Left ventricle myocardium superior (tissue), 1 donor: ENCODE measurements around the gene CSTB. TPM values are rescaled to one million over a fixed set of nuclear protein-coding genes. Genes with fewer than 3 reads are reported as not detected.
A peak's percentile ranks its signal among the peaks of the same experiment; 100 is the strongest.

Experiments used
- ATAC-seq: fragments of 200-7000 bp; cut with Tn5 transposase; one replicate; pipeline ENCODE4 v1.9.1; 2020; ENCODE audit warnings: mild to moderate bottlenecking, moderate library complexity
- DNase-seq: peaks from one replicate; pipeline ENCODE4 v3.0.0-alpha.2; 2020
- intact Hi-C: fragments of 100-400 bp; cut with micrococcal nuclease; formaldehyde crosslinking; loops from one replicate; pipeline ENCODE4 v1.11.0; 2022
- total RNA-seq: library from RNA; stranded (reverse); fragmentation: NEBNext Ultra II Directional; extraction: Animal tissue kit (Norgen Biotek cat#: 25700); gene quantifications from one replicate; pipeline ENCODE4 v1.2.1, GENCODE V29; 2021
- donor health status: DM: no; HTN: yes; CAD: no; lungs with severe emphysema.

CSTB gene
- total RNA-seq, 1 donor from 2014 or later = 37.6 TPM

- ATAC-seq (no peak), DNase-seq (no peak)
- intact Hi-C loops = no loop called here
These were observed 38.8 kb downstream of the CSTB start for GRCh38 chr21:43737158-43737950.

GRCh38 chr21:43736224-43736883 is 39.8 kb downstream of the CSTB start:
- no peak for ATAC-seq
- intact Hi-C loops = no loop called here
- DNase-seq = no peak

GRCh38 chr21:43735236-43736091 is 40.6 kb downstream of the CSTB start:
- no peak for ATAC-seq
- no peak for DNase-seq
- intact Hi-C loops = no loop called here

GRCh38 chr21:43734928-43735229 is 41.2 kb downstream of the CSTB start:
- ATAC-seq (peak; percentile 6), DNase-seq (no peak)
- intact Hi-C loops = no loop called here

GRCh38 chr21:43734131-43734927 is 41.8 kb downstream of the CSTB start:
- no peak for DNase-seq
- ATAC-seq = peak; percentile 3
- intact Hi-C loops = no loop called here

- ATAC-seq = no peak
- intact Hi-C loops = no loop called here
- no peak for DNase-seq
These were observed 42.5 kb downstream of the CSTB start for GRCh38 chr21:43733529-43734071.

- intact Hi-C loops = no loop called here
- DNase-seq (no peak), ATAC-seq (no peak)
These were observed 43.0 kb downstream of the CSTB start for GRCh38 chr21:43733060-43733459.

- DNase-seq = no peak
- intact Hi-C loops = no loop called here
- no peak for ATAC-seq
These were observed 44.0 kb downstream of the CSTB start for GRCh38 chr21:43731891-43732711.

GRCh38 chr21:43731476-43731875 is 44.6 kb downstream of the CSTB start:
- ATAC-seq (no peak), DNase-seq (no peak)
- intact Hi-C loops = no loop called here

- intact Hi-C loops = no loop called here
- DNase-seq (peak; percentile 97), ATAC-seq (peak; percentile 86)
These were observed 47.4 kb downstream of the CSTB start for GRCh38 chr21:43728467-43729390.

GRCh38 chr21:43728154-43728466 is 48.0 kb downstream of the CSTB start:
- DNase-seq (peak; percentile 62), ATAC-seq (peak; percentile 26)
- intact Hi-C loops = no loop called here

GRCh38 chr21:43727519-43728153 is 48.5 kb downstream of the CSTB start:
- ATAC-seq = peak; percentile 38
- peak; percentile 72 for DNase-seq
- intact Hi-C loops = no loop called here

- peak; percentile 64 for DNase-seq
- ATAC-seq = no peak
- intact Hi-C loops = no loop called here
These were observed 49.2 kb downstream of the CSTB start for GRCh38 chr21:43726686-43727518.
